ENCODE measurements around the gene RILPL1.

- TF ChIP-seq POLR2AphosphoS5 (IDR thresholded peaks at IDR 0.05; ENCODE audit: low read depth, low read length): no peak
- no peak for TF ChIP-seq POLR2A (IDR thresholded peaks at IDR 0.05; ENCODE audit: low read depth, low read length)
- no peak for TF ChIP-seq TAF1 (IDR thresholded peaks at IDR 0.05; ENCODE audit: low read depth, low read length)
- TF ChIP-seq SPI1 (IDR thresholded peaks at IDR 0.05; ENCODE audit: low read depth, low read length): no peak
These were observed 14.6 kb upstream of the RILPL1 start for GRCh38 chr12:123548107-123548506.
